ENCODE measurements around the gene PSENEN.
A peak's percentile ranks its signal among the peaks of the same experiment; 100 is the strongest.
"Not testable (repeated sequence)": the region's sequence is repeated elsewhere in the genome, so short reads cannot be mapped to it uniquely, and the experiment has no call there.

The PSENEN gene

GRCh38 chr19:35718345-35719041, 27.0 kb upstream of the PSENEN start:
- DNase-seq (ENCODE audit: low read depth in 2 of 2) = peak in 1 of 2 donors; percentile 50

GRCh38 chr19:35719402-35720162, 25.9 kb upstream of the PSENEN start:
- no peak for DNase-seq (ENCODE audit: low read depth in 2 of 2)

- DNase-seq (ENCODE audit: low read depth in 2 of 2) = no peak
These were observed 25.3 kb upstream of the PSENEN start for GRCh38 chr19:35720163-35720524.

GRCh38 chr19:35720648-35721047, 24.8 kb upstream of the PSENEN start:
- no peak for DNase-seq (ENCODE audit: low read depth in 2 of 2)

GRCh38 chr19:35721374-35721773, 24.1 kb upstream of the PSENEN start:
- DNase-seq (ENCODE audit: low read depth in 2 of 2) = no peak

- DNase-seq (ENCODE audit: low read depth in 2 of 2) = no peak
These were observed 23.0 kb upstream of the PSENEN start for GRCh38 chr19:35722461-35722860.

- DNase-seq (ENCODE audit: low read depth in 2 of 2) = no peak
These were observed 22.6 kb upstream of the PSENEN start for GRCh38 chr19:35722897-35723296.

GRCh38 chr19:35723671-35724070, 21.8 kb upstream of the PSENEN start:
- DNase-seq (ENCODE audit: low read depth in 2 of 2) = no peak

GRCh38 chr19:35724132-35724531, 21.3 kb upstream of the PSENEN start:
- DNase-seq (ENCODE audit: low read depth in 2 of 2) = not testable (repeated sequence)

- DNase-seq (ENCODE audit: low read depth in 2 of 2) = no peak
These were observed 20.9 kb upstream of the PSENEN start for GRCh38 chr19:35724560-35724959.

- DNase-seq (ENCODE audit: low read depth in 2 of 2) = no peak
These were observed 20.1 kb upstream of the PSENEN start for GRCh38 chr19:35725216-35725861.

- no peak for DNase-seq (ENCODE audit: low read depth in 2 of 2)
These were observed 18.1 kb upstream of the PSENEN start for GRCh38 chr19:35727053-35727955.

- DNase-seq (ENCODE audit: low read depth in 2 of 2) = no peak
These were observed 17.3 kb upstream of the PSENEN start for GRCh38 chr19:35727956-35728706.

GRCh38 chr19:35729021-35729420, 16.4 kb upstream of the PSENEN start:
- no peak for DNase-seq (ENCODE audit: low read depth in 2 of 2)

GRCh38 chr19:35729763-35730162, 15.7 kb upstream of the PSENEN start:
- no peak for DNase-seq (ENCODE audit: low read depth in 2 of 2)

GRCh38 chr19:35730326-35730725, 15.1 kb upstream of the PSENEN start:
- no peak for DNase-seq (ENCODE audit: low read depth in 2 of 2)

GRCh38 chr19:35731353-35731752, 14.1 kb upstream of the PSENEN start:
- no peak for DNase-seq (ENCODE audit: low read depth in 2 of 2)

GRCh38 chr19:35731779-35732405, 13.6 kb upstream of the PSENEN start:
- no peak for DNase-seq (ENCODE audit: low read depth in 2 of 2)

GRCh38 chr19:35732540-35733179, 12.8 kb upstream of the PSENEN start:
- no peak for DNase-seq (ENCODE audit: low read depth in 2 of 2)
